ENCODE results near the gene TBC1D10B.

DNA sequence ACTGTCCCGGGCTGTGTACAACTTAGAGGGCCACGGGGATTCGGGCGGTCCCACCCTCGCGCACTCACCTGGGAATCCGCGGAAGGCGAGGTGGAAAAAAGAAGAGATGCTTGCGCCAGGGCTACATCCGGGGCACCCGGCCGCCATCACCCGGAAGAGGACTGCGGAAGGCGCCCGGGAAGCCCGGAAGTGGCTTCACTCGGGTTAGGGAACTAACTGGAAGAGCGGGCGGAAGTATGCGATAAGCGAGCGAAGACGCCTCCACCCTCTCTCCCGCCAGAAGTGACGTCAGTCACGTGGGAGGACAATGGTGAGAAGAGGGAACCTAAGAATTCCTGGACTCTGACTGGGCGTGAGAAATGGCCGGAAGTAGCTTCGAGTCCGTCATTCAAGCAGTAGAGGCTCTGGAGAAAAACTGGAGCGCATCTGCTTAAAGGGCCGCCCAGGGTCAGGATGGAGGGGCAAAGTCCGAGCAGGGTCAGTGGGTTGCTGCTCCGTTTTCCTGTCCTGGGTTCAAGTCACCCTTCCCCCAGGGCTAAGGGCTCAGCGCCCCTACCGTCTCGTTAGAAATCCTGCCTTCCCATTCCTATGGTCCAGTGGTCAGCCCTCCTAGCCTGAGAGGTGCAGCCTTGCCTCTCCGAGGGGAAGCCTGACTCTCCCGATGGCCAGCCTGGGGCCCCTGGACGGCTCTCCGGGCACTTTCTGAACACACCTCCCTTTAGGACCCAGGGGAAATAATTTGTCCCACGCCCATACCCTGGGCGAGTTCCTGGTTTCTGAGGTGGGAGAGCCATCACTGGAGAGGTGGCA is 14.9 kb downstream of the TBC1D10B start, which contains the start of gene CD2BP2:
- TF ChIP-seq POLR2AphosphoS5 (IDR thresholded peaks at IDR 0.05; ENCODE audit: control insufficient read depth, insufficient read depth, low read depth, low read length) (peak; percentile 77), CHD2 (IDR thresholded peaks at IDR 0.05; ENCODE audit: low read depth, low read length) (peak; percentile 55; the same call in 1 of the 2 replicates), MAFG (tag; conservative IDR thresholded peaks at IDR 0.05) (no peak), GATA2 (CRISPR knock-in tag; IDR thresholded peaks at IDR 0.05) (peak; percentile 32), NCOR1 (IDR thresholded peaks at IDR 0.05) (no peak), SOX6 (IDR thresholded peaks at IDR 0.05) (peak; percentile 82; the same call in 1 of the 2 replicates), ZNF785 (CRISPR knock-in tag; IDR thresholded peaks at IDR 0.05) (no peak)
- TF ChIP-seq, protein P1, sequence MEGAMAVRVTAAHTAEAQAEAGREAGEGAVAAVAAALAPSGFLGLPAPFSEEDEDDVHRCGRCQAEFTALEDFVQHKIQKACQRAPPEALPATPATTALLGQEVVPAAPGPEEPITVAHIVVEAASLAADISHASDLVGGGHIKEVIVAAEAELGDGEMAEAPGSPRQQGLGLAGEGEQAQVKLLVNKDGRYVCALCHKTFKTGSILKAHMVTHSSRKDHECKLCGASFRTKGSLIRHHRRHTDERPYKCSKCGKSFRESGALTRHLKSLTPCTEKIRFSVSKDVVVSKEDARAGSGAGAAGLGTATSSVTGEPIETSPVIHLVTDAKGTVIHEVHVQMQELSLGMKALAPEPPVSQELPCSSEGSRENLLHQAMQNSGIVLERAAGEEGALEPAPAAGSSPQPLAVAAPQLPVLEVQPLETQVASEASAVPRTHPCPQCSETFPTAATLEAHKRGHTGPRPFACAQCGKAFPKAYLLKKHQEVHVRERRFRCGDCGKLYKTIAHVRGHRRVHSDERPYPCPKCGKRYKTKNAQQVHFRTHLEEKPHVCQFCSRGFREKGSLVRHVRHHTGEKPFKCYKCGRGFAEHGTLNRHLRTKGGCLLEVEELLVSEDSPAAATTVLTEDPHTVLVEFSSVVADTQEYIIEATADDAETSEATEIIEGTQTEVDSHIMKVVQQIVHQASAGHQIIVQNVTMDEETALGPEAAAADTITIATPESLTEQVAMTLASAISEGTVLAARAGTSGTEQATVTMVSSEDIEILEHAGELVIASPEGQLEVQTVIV (CRISPR knock-in tag; IDR thresholded peaks at IDR 0.05; ENCODE audit: borderline replicate concordance): no peak
- TF ChIP-seq, protein P2, sequence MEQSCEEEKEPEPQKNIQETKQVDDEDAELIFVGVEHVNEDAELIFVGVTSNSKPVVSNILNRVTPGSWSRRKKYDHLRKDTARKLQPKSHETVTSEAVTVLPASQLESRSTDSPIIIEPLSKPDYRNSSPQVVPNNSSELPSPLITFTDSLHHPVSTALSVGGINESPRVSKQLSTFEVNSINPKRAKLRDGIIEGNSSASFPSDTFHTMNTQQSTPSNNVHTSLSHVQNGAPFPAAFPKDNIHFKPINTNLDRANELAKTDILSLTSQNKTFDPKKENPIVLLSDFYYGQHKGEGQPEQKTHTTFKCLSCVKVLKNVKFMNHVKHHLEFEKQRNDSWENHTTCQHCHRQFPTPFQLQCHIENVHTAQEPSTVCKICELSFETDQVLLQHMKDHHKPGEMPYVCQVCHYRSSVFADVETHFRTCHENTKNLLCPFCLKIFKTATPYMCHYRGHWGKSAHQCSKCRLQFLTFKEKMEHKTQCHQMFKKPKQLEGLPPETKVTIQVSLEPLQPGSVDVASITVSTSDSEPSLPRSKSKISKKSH (CRISPR knock-in tag; IDR thresholded peaks at IDR 0.05): no peak
- TF ChIP-seq, protein P3, sequence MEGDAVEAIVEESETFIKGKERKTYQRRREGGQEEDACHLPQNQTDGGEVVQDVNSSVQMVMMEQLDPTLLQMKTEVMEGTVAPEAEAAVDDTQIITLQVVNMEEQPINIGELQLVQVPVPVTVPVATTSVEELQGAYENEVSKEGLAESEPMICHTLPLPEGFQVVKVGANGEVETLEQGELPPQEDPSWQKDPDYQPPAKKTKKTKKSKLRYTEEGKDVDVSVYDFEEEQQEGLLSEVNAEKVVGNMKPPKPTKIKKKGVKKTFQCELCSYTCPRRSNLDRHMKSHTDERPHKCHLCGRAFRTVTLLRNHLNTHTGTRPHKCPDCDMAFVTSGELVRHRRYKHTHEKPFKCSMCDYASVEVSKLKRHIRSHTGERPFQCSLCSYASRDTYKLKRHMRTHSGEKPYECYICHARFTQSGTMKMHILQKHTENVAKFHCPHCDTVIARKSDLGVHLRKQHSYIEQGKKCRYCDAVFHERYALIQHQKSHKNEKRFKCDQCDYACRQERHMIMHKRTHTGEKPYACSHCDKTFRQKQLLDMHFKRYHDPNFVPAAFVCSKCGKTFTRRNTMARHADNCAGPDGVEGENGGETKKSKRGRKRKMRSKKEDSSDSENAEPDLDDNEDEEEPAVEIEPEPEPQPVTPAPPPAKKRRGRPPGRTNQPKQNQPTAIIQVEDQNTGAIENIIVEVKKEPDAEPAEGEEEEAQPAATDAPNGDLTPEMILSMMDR (IDR thresholded peaks at IDR 0.05 in 2 of 3, conservative IDR thresholded peaks at IDR 0.05 in 1 of 3; ENCODE audit: insufficient read depth in 2 of 3, low read depth in 1 of 3, low read length in 3 of 3): peak in 1 of 3 experiments; percentile 1; a peak in 1 of 6 replicates
- TF ChIP-seq, protein P4, sequence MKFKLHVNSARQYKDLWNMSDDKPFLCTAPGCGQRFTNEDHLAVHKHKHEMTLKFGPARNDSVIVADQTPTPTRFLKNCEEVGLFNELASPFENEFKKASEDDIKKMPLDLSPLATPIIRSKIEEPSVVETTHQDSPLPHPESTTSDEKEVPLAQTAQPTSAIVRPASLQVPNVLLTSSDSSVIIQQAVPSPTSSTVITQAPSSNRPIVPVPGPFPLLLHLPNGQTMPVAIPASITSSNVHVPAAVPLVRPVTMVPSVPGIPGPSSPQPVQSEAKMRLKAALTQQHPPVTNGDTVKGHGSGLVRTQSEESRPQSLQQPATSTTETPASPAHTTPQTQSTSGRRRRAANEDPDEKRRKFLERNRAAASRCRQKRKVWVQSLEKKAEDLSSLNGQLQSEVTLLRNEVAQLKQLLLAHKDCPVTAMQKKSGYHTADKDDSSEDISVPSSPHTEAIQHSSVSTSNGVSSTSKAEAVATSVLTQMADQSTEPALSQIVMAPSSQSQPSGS (CRISPR knock-in tag; IDR thresholded peaks at IDR 0.05): peak; percentile 64; the same call in 1 of the 2 replicates
- TF ChIP-seq, protein P5, sequence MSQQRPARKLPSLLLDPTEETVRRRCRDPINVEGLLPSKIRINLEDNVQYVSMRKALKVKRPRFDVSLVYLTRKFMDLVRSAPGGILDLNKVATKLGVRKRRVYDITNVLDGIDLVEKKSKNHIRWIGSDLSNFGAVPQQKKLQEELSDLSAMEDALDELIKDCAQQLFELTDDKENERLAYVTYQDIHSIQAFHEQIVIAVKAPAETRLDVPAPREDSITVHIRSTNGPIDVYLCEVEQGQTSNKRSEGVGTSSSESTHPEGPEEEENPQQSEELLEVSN (IDR thresholded peaks at IDR 0.05; ENCODE audit: borderline replicate concordance in 1 of 2, extremely low read depth in 1 of 2, insufficient read depth in 1 of 2, insufficient read length in 1 of 2, low read depth in 1 of 2, low read length in 1 of 2, poor library complexity in 1 of 2, severe bottlenecking in 1 of 2): peak; percentile 92 to 95

Measured in K562 (cell line).